Stimulated activated CD8-positive, alpha-beta memory T cell treated with anti-CD3 and anti-CD28 coated beads, Interleukin-15, amount 100 ng/mL, for 1 hour (primary cell): Measurements from ENCODE around the gene HYKK.
"Not testable (repeated sequence)": the region's sequence is repeated elsewhere in the genome, so short reads cannot be mapped to it uniquely, and the experiment has no call there.

Source experiments
- DNase-seq: peaks from one replicate; pipeline ENCODE4 v3.0.0-alpha.2; 2020; ENCODE audit warnings: low read depth

The HYKK gene

GRCh38 chr15:78540141-78540870 lies 32.9 kb downstream of the HYKK start, which contains the start of gene PSMA4:
TSS of gene PSMA4 (plus strand) at chr15:78540444. CDS start at chr15:78541928, 1,484 bp downstream.
- DNase-seq, result peak; percentile 91

- DNase-seq, result no peak
Measured at GRCh38 chr15:78540871-78541743, 33.7 kb downstream of the HYKK start.

GRCh38 chr15:78541744-78542034 lies 34.3 kb downstream of the HYKK start:
- DNase-seq, result no peak

- DNase-seq, result no peak
Measured at GRCh38 chr15:78542647-78543046, 35.3 kb downstream of the HYKK start.

- no peak for DNase-seq
Measured at GRCh38 chr15:78550194-78550593, 42.8 kb downstream of the HYKK start.

- no peak for DNase-seq
Measured at GRCh38 chr15:78550815-78551214, 43.4 kb downstream of the HYKK start.

- no peak for DNase-seq
Measured at GRCh38 chr15:78551902-78552301, 44.5 kb downstream of the HYKK start.

- no peak for DNase-seq
Measured at GRCh38 chr15:78552597-78552996, 45.2 kb downstream of the HYKK start.

GRCh38 chr15:78560201-78560600 lies 52.8 kb downstream of the HYKK start:
- DNase-seq, result not testable (repeated sequence)

GRCh38 chr15:78561490-78561889 lies 54.1 kb downstream of the HYKK start:
- DNase-seq, result no peak

GRCh38 chr15:78563092-78563491 lies 55.7 kb downstream of the HYKK start:
- DNase-seq, result no peak

- no peak for DNase-seq
Measured at GRCh38 chr15:78564743-78565096, 57.3 kb downstream of the HYKK start.

- DNase-seq, result peak; percentile 44
Measured at GRCh38 chr15:78565097-78565950, 57.9 kb downstream of the HYKK start, which contains the start of gene CHRNA5. TSS of gene CHRNA5 (plus strand) at chr15:78565520. CDS start at chr15:78565720, 200 bp downstream.

GRCh38 chr15:78565951-78566774 lies 58.8 kb downstream of the HYKK start:
- no peak for DNase-seq

GRCh38 chr15:78567531-78567930 lies 60.2 kb downstream of the HYKK start:
- no peak for DNase-seq

GRCh38 chr15:78570710-78571109 lies 63.3 kb downstream of the HYKK start:
- DNase-seq, result no peak

GRCh38 chr15:78571382-78571781 lies 64.0 kb downstream of the HYKK start:
- DNase-seq, result no peak

GRCh38 chr15:78573416-78573815 lies 66.0 kb downstream of the HYKK start:
- DNase-seq, result no peak

GRCh38 chr15:78574944-78575343 lies 67.6 kb downstream of the HYKK start:
- no peak for DNase-seq
